ENCODE data around the gene PPFIBP1.

The PPFIBP1 gene

DNA sequence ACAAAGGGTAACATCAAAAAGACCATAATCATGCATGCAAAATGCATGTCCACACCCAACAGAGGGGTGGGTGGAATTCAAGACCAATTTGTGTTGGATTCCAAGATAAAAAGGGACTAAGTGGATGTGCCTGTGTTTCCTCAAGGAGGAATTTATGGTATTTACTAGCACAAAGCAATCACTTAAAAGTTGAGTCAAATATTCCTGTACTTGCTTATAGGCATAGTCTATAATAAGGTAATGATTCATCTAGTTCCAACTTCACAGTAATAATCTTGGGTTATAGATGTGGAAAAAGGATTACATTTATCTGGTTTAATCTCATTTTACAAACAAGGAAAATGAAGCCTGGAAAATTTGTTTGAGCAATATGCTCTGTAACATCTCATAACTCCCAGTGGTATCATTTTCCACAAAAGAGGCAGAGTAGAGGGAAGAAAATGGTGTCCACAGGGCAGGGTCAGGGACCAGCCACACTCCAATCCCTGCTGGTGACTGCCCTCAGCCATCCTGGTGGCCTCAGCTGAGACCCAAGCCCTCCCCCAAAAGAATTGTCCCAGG is 91.4 kb downstream of the PPFIBP1 start:
- H3K4me3 ChIP-seq (ENCODE audit: low read depth, low read length), result no peak overlapping the region
- no peak for DNase-seq (ENCODE audit: low read depth)
- TF ChIP-seq MYC (IDR thresholded peaks at IDR 0.05; ENCODE audit: low read depth, low read length) (no peak), POLR2A (IDR thresholded peaks at IDR 0.05; ENCODE audit: extremely low read depth, insufficient read length) (no peak)
- TF ChIP-seq, protein P1, sequence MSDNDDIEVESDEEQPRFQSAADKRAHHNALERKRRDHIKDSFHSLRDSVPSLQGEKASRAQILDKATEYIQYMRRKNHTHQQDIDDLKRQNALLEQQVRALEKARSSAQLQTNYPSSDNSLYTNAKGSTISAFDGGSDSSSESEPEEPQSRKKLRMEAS (IDR thresholded peaks at IDR 0.05; ENCODE audit: low read depth, low read length), result no peak
- TF ChIP-seq, protein P2, sequence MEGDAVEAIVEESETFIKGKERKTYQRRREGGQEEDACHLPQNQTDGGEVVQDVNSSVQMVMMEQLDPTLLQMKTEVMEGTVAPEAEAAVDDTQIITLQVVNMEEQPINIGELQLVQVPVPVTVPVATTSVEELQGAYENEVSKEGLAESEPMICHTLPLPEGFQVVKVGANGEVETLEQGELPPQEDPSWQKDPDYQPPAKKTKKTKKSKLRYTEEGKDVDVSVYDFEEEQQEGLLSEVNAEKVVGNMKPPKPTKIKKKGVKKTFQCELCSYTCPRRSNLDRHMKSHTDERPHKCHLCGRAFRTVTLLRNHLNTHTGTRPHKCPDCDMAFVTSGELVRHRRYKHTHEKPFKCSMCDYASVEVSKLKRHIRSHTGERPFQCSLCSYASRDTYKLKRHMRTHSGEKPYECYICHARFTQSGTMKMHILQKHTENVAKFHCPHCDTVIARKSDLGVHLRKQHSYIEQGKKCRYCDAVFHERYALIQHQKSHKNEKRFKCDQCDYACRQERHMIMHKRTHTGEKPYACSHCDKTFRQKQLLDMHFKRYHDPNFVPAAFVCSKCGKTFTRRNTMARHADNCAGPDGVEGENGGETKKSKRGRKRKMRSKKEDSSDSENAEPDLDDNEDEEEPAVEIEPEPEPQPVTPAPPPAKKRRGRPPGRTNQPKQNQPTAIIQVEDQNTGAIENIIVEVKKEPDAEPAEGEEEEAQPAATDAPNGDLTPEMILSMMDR (IDR thresholded peaks at IDR 0.05; ENCODE audit: low read depth, low read length), result no peak

DNA sequence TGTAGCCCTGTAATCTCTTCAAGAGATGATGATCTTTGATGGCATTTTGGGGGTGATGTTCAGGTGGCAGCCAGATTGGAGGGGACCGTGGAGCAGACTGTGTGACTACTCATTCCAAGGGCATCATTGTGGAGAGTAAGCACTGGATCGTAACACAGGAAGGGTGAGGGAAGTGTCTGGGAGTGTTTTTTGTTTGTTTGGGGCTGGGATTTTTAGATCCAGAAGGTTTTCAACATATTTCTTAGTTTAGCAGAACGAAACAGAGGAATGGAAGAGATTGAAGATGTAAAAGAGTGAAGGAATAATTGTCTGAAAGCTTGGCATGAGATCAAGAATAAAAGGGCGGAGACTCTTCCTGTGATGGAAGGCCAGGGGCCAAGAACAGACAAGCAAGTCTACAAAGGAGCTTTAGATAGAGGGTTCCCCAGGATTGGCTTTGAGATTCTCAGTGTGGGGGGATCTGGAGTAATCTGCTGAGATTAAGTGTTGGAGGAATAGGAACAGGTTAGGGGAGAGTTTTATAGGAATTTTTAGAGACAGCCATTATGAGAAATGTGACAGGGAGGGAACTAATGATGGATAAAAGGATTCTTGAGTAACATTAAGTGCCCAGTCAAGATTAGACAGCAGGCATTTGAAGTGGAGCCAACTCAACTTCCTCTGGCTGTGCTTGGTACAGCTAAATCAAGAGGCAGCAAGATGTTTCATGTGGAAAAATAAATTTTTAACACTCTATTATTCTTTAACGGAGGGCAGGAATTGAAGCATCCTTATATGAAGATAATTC is 92.5 kb downstream of the PPFIBP1 start:
- H3K4me3 ChIP-seq (ENCODE audit: low read depth, low read length), result no peak overlapping the region
- no peak for DNase-seq (ENCODE audit: low read depth)
- TF ChIP-seq MYC (IDR thresholded peaks at IDR 0.05; ENCODE audit: low read depth, low read length) (no peak), POLR2A (IDR thresholded peaks at IDR 0.05; ENCODE audit: extremely low read depth, insufficient read length) (no peak)
- TF ChIP-seq, protein P1 (IDR thresholded peaks at IDR 0.05; ENCODE audit: low read depth, low read length), result no peak
- TF ChIP-seq, protein P2 (IDR thresholded peaks at IDR 0.05; ENCODE audit: low read depth, low read length), result no peak

GRCh38 chr12:27618836-27619235 is 94.8 kb downstream of the PPFIBP1 start:
- TF ChIP-seq, protein P1 (IDR thresholded peaks at IDR 0.05; ENCODE audit: low read depth, low read length), result no peak
- TF ChIP-seq, protein P2 (IDR thresholded peaks at IDR 0.05; ENCODE audit: low read depth, low read length), result no peak
- TF ChIP-seq MYC (IDR thresholded peaks at IDR 0.05; ENCODE audit: low read depth, low read length) (no peak), POLR2A (IDR thresholded peaks at IDR 0.05; ENCODE audit: extremely low read depth, insufficient read length) (no peak)
- DNase-seq (ENCODE audit: low read depth), result no peak
- H3K4me3 ChIP-seq (ENCODE audit: low read depth, low read length), result no peak overlapping the region

DNA sequence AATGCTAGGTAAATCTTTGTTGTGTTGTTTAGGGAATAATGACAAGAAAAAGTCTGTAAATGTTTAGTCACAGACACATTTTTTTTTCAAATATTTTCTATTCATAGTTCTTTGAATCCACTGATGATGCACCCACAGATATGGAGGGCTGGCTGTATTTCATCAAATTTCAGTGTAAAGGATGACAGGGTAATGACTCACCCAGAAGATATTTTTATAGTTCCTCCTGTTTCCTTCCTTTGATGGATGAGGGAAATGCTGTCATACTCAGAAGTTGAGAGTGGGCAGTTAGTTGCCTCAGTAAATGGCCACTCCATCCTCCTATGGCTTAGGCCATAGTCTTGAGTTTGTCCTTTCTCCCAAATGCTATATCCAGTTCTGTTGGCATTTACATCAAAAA is 95.3 kb downstream of the PPFIBP1 start:
- no peak overlapping the region for H3K4me3 ChIP-seq (ENCODE audit: low read depth, low read length)
- peak; percentile 77 for DNase-seq (ENCODE audit: low read depth)
- TF ChIP-seq, protein P2 (IDR thresholded peaks at IDR 0.05; ENCODE audit: low read depth, low read length), result no peak
- TF ChIP-seq MYC (IDR thresholded peaks at IDR 0.05; ENCODE audit: low read depth, low read length) (no peak), POLR2A (IDR thresholded peaks at IDR 0.05; ENCODE audit: extremely low read depth, insufficient read length) (no peak)
- TF ChIP-seq, protein P1 (IDR thresholded peaks at IDR 0.05; ENCODE audit: low read depth, low read length), result no peak

DNA sequence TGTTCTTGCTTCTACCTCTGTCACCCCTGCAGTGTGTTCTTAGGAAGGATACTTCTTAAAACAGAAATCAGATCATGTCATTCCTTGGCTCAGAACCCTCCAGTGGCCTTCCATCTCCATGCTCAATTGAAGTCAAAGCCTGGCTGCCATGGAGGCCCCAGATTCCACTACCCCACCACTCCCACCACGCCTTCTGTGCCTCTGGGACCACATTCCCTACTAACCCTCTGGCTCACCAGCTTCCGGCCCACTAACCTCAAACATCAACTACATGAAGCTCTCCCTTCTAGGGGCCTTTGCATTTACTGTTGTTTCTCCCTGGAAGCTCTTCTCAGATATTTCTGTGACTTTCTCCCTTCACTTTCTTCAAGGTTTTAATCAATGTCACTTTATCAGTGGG is 96.1 kb downstream of the PPFIBP1 start:
- DNase-seq (ENCODE audit: low read depth), result no peak
- no peak for TF ChIP-seq POLR2A (IDR thresholded peaks at IDR 0.05; ENCODE audit: extremely low read depth, insufficient read length)
- TF ChIP-seq, protein P2 (IDR thresholded peaks at IDR 0.05; ENCODE audit: low read depth, low read length), result no peak
- TF ChIP-seq, protein P1 (IDR thresholded peaks at IDR 0.05; ENCODE audit: low read depth, low read length), result no peak
- H3K4me3 ChIP-seq (ENCODE audit: low read depth, low read length), result no peak overlapping the region
